AG09309 (cell line): Measurements from ENCODE around the gene EHD1.

Experiments used
- DNase-seq: peaks from one replicate; pipeline ENCODE4 v3.0.0-alpha.2; 2010; ENCODE audit warnings: low read depth
- H3K4me3 ChIP-seq: 2 replicates; pipeline ENCODE4 v1.5.1; 2011; ENCODE audit warnings: mild to moderate bottlenecking, low read depth, low read length, moderate library complexity; ENCODE audit not compliant: control insufficient read depth
- TF ChIP-seq, protein P1 (sequence below): IDR thresholded peaks from 2 replicates; pipeline ENCODE4 v1.5.1; 2011; ENCODE audit warnings: mild to moderate bottlenecking, low read depth, low read length, inconsistent platforms; ENCODE audit not compliant: insufficient read depth, control insufficient read depth; ENCODE audit errors: missing control alignments

EHD1 gene

DNA sequence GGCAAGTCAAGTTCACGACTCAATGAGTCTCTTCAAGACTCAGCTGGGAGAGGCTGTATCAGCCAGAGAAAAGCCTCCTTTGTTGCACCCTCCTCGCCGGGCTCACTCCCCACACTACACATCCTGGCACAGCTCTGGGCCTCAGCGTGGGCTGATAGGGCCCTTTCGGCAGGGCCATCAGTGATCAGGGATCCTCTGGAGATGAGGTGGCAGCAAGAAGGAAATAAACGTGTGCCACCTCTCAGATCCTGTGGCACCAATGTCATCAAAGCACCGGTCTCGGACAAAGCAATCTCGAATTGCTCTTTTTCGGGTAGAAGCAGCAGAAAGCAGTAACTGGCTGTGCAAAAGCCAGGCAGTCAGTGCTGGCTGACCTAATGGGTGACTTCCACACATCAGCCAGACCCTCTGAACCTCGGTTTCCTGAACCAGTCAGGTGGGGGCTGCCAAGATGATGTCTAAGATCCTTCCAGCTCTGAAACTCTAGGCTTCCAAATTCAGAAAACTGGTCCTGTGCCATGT is 2.1 kb downstream of the EHD1 start:
- H3K4me3 ChIP-seq, result peak overlapping the region; percentile 55
- no peak for DNase-seq
- TF ChIP-seq, protein P1, sequence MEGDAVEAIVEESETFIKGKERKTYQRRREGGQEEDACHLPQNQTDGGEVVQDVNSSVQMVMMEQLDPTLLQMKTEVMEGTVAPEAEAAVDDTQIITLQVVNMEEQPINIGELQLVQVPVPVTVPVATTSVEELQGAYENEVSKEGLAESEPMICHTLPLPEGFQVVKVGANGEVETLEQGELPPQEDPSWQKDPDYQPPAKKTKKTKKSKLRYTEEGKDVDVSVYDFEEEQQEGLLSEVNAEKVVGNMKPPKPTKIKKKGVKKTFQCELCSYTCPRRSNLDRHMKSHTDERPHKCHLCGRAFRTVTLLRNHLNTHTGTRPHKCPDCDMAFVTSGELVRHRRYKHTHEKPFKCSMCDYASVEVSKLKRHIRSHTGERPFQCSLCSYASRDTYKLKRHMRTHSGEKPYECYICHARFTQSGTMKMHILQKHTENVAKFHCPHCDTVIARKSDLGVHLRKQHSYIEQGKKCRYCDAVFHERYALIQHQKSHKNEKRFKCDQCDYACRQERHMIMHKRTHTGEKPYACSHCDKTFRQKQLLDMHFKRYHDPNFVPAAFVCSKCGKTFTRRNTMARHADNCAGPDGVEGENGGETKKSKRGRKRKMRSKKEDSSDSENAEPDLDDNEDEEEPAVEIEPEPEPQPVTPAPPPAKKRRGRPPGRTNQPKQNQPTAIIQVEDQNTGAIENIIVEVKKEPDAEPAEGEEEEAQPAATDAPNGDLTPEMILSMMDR, result no peak

DNA sequence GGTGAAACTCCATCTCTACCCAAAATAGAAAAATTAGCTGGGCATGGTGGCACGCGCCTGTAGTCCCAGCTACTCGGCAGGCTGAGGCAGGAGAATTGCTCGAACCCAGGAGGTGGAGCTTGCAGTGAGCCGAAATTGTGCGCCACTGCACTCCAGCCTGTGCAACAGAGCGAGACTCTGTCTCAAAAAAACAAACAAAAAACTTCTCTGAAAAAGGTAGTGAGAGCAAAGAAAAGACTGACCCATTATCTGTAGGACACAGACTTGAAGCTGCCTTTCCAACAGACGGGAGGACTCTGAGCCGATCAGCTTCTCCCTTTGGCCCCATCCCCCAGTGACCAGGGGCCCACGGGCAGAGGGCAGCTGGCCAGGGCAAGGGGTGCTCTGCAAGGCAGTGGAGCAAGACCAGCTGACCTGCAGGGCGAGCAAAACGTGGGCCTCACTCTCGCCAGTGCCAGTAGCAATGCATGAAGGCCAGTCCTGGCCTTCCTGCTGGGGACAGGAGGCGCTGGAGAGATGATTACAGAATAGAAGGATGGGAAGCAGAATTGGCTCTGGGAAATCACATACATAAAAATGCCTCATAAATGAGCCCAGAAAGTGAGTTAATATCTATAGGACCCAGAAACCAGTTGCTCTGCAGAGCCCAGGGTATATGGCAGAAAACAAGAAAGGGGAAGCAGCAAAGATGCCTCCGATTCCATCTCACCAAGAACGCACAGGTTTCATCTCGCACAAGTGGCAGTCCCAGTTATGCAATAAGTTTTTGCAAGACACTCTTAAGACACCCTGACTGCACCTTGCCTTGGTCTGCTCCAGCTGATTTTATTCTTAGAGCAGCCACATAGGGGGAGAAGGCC is 2.8 kb downstream of the EHD1 start:
- no peak for DNase-seq
- peak overlapping the region; percentile 55 for H3K4me3 ChIP-seq
- TF ChIP-seq, protein P1, result no peak

DNA sequence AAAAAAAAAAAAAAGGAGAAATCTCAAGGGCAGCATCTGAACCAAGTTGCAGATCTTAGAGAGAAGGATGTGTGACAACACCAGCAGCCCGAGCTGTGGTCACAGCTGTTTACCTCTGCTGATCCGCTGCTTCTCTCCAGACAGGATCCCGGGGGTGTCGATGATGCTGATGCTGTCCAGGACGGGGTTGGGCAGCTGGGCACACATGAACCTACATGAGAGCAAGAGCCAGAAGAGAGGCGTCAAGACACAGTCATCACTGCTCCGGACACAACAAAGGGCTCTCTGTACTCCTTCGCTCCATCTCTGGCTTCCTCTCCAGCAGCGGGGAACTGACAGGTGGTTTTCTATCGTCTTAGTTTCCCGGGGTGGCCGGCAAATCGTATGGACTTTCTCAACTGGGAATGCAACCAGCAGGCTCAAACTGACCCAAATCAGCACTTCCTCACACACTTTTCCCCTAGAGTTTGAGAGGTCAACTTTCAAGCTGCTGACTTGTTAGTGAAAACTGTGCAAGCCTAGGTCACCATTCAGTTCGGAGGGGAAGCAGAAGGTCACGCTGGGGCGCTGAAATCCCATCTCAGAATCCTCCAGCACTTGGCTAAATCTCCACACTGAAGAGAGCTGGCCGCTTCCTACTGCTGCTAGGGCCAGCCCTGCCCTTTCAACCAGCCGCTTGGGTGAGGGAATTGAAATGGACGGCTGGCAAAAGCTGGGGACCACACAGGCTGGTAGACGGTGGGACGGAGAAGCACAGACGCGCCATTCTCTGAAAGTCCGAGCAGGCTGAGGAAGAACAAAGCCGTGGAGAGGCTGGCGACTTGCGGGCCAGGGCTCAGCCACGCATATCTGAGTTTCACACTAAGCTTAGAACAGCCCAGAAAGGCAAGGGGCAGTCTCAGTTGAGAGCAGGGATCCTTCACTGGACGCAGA is 3.8 kb downstream of the EHD1 start:
- no peak for DNase-seq
- TF ChIP-seq, protein P1, result no peak
- no peak overlapping the region for H3K4me3 ChIP-seq

DNA sequence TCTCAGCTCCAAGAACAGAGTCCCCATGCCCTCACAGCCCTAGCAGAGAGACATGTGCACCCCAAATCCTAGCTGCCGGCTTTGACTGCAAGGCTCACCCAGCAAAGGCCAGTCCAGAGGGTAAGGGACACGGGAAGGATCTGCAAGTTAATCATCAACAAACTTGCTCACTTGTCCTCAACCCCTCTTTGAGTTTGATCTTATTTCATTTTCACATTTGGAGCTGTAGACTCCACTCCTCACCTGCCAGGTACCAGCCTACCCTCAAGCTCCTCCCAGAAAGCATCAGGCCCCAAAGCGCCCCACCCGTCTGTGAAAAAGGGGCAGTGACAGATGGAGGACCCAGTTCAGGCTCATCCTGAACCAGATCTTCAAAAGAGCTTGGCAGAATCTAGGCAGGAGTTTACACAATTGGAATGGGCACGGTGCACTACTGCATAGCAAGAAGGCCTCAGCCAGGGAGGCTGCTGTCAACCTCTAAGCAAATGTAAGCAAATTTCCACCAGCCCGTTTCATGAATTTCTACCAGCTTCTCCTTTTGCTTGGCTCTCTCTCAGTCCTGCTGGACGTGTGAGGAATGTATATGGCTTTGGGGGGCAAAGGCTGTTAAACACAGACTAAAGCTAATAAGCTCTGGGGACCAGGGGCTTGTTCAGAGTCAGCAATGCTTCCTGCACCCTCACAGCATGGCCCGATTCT is 5.5 kb downstream of the EHD1 start:
- no peak overlapping the region for H3K4me3 ChIP-seq
- TF ChIP-seq, protein P1, result no peak
- no peak for DNase-seq

DNA sequence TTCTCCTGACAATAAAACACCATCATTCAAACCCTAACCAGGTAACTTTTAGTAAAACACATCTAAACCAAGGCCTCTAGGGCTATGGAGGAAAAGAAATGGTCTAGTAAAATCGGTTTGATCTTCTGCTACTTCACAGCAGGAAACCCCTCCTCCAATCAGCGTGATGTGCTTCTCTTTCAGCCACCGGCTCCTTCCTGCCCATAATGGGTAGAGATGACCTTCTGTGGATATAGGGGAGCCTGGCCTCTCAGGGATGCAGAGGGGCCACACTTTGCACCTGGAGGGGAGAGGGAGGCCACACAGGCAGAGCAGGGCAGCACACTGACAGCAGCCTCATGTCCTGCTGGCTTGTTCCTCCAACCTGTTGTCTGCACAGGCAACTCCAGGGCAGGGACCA is 6.9 kb downstream of the EHD1 start:
- TF ChIP-seq, protein P1, result no peak
- DNase-seq, result no peak
- no peak overlapping the region for H3K4me3 ChIP-seq

DNA sequence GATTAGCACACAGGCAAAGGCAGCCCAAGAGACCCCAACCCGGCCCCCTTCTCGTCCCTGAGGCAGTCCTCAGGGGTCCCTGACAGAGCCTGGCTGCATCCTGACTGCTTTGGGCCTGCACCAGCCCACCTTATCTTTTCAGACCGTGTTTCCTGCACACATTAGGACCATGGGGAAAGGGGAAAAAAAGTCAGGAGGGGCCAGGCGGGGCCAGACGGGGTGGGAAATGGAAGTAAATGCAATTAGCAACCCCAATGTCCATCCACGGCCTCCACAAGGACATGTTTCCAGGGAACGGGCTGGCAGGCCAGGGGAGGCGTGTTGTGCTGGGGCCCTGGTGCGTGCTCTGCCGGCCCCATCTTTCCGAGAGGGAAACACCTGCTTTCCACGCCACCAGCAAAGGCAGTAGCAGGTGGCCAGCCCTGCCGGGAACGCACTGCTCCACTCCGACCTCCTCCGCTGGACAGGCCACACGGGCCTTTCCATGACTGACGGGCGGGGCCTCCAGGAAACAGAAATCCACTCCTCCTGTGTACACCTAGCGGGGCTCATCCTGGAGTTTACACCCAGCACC is 7.4 kb downstream of the EHD1 start:
- H3K4me3 ChIP-seq, result no peak overlapping the region
- TF ChIP-seq, protein P1, result no peak
- no peak for DNase-seq
